Esophagus squamous epithelium (tissue), 4 donors: ENCODE results near the gene ASTN2.

Experiments
- CTCF ChIP-seq, 6 experiments: fragments of 450-650 bp in 4 of 6; fragments of 200-600 bp in 2 of 6; sonication (generic) in 2 of 6; IDR thresholded peaks; one replicate each; pipeline ENCODE4 v1.5.1; 2016 to 2019; ENCODE audit warnings: antibody characterized with exemption in 6 of 6, mild to moderate bottlenecking in 4 of 6, moderate library complexity in 4 of 6
- POLR2A ChIP-seq, 4 donors: fragments of 450-650 bp; IDR thresholded peaks; one replicate each; pipeline ENCODE4 v1.6.1; 2017; ENCODE audit warnings: antibody characterized with exemption in 4 of 4, mild to moderate bottlenecking in 4 of 4, moderate library complexity in 3 of 4

GRCh38 chr9:116712781-116713180, 702.1 kb downstream of the ASTN2 start:
- no peak for TF ChIP-seq CTCF (IDR thresholded peaks at IDR 0.05)
- no peak for TF ChIP-seq POLR2A (IDR thresholded peaks at IDR 0.05)
